ENCODE results near the gene ESYT3.

DNA sequence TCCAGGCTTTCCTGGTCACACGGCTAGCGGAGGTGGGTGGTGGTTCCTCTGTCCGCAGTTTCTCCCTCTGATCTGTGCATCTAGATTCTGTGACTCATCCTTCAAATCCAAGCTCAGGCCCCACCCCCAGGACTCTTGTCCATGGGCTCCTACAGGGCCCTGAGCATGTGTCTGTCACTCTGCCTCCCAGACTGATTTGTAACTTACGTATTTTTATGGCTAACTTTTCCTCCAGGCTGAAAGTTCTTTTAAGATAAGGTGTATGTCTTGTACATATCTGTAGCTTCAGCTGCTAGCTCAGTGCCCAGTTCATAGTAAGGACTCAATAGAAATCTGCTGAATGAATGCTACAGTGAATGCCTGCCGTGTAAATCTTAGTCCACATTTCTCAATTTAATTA lies 8.0 kb downstream of the ESYT3 start:
- TF ChIP-seq, protein P1, sequence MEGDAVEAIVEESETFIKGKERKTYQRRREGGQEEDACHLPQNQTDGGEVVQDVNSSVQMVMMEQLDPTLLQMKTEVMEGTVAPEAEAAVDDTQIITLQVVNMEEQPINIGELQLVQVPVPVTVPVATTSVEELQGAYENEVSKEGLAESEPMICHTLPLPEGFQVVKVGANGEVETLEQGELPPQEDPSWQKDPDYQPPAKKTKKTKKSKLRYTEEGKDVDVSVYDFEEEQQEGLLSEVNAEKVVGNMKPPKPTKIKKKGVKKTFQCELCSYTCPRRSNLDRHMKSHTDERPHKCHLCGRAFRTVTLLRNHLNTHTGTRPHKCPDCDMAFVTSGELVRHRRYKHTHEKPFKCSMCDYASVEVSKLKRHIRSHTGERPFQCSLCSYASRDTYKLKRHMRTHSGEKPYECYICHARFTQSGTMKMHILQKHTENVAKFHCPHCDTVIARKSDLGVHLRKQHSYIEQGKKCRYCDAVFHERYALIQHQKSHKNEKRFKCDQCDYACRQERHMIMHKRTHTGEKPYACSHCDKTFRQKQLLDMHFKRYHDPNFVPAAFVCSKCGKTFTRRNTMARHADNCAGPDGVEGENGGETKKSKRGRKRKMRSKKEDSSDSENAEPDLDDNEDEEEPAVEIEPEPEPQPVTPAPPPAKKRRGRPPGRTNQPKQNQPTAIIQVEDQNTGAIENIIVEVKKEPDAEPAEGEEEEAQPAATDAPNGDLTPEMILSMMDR (IDR thresholded peaks at IDR 0.05) = no peak
- no peak for TF ChIP-seq POLR2A (IDR thresholded peaks at IDR 0.05)
